ENCODE data around the gene BCKDHA.
"Not testable (repeated sequence)": the region's sequence is repeated elsewhere in the genome, so short reads cannot be mapped to it uniquely, and the experiment has no call there.

The BCKDHA gene

DNA sequence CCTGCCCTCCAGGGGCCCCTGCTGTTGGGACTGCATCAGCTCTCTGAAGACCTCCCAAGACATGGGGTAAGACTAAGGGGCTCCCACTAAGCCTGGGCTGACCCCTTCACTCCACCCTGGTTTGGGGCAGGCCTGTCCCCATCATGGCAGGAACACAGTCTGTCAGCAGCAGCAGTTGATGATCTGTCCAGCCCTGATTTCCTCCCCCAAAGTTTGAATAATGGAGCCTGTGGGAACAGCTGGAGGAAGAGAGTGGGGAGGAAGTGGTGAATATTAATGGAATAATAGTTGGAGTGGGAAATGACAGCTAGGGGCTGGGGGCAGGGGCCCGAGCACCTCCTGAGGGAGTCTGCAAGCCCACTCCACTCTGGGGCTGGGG is 30.9 kb downstream of the BCKDHA start:
- TF ChIP-seq CTCF (IDR thresholded peaks at IDR 0.05; ENCODE audit: control extremely low read depth, extremely low read depth, low read depth, missing control alignments) = no peak
- POLR2A ChIA-PET = interaction anchor here (0.7 kb wide), 1 partner anchor 147 kb away, joined by 3 read pairs; the partner anchor contains the start of gene CEACAM21
- no peak for DNase-seq (ENCODE audit: extremely low spot score)
- CTCF ChIA-PET = interaction anchor here (0.9 to 2.2 kb wide), 5 partner anchors 10 to 224 kb away, joined by 4 to 11 read pairs (median 7); partner anchors contain the start of gene DMAC2

DNA sequence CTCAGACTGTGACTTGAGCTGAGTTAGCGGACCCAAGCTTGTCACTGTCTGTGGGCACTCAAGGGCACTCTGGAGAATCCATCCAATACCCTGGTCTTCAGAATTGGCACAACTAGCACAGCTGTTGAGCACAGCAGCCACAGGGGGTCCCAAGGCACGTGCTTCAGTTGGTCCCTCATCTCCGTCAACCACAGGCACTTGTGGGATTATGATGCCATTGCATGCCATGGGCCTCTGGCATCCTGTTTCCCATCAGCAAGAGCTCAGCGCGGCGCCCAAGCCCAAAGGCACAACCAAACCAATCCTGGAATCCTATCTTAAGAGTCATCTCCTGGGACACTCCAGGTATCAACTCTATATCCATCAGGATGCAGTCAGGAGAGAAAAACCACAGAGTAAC is 33.3 kb downstream of the BCKDHA start:
- DNase-seq (ENCODE audit: extremely low spot score) = no peak
- CTCF ChIA-PET = interaction anchor here (1.1 to 4.2 kb wide), 6 partner anchors 9 to 139 kb away, joined by 3 to 19 read pairs (median 4); partner anchors contain the start of gene DMAC2
- POLR2A ChIA-PET = no interaction called here
- TF ChIP-seq CTCF (IDR thresholded peaks at IDR 0.05; ENCODE audit: control extremely low read depth, extremely low read depth, low read depth, missing control alignments) = no peak

GRCh38 chr19:41431426-41432386 is 34.1 kb downstream of the BCKDHA start:
- DNase-seq (ENCODE audit: extremely low spot score) = no peak
- CTCF ChIA-PET = interaction anchor here (0.9 to 4.2 kb wide), 7 partner anchors 8 to 139 kb away, joined by 3 to 19 read pairs (median 4); partner anchors contain the start of gene DMAC2
- peak; percentile 41 for TF ChIP-seq CTCF (IDR thresholded peaks at IDR 0.05; ENCODE audit: control extremely low read depth, extremely low read depth, low read depth, missing control alignments)
- POLR2A ChIA-PET = interaction anchor here (0.6 kb wide), 1 partner anchor 117 kb away, joined by 3 read pairs; no protein-coding TSS in a partner anchor

- ChIA-PET CTCF (interaction anchor here (4.2 kb wide), 1 partner anchor 16 kb away, joined by 19 read pairs; no protein-coding TSS in a partner anchor), POLR2A (no interaction called here)
- DNase-seq (ENCODE audit: extremely low spot score) = no peak
- no peak for TF ChIP-seq CTCF (IDR thresholded peaks at IDR 0.05; ENCODE audit: control extremely low read depth, extremely low read depth, low read depth, missing control alignments)
Measured at GRCh38 chr19:41433171-41433570, 35.6 kb downstream of the BCKDHA start.

DNA sequence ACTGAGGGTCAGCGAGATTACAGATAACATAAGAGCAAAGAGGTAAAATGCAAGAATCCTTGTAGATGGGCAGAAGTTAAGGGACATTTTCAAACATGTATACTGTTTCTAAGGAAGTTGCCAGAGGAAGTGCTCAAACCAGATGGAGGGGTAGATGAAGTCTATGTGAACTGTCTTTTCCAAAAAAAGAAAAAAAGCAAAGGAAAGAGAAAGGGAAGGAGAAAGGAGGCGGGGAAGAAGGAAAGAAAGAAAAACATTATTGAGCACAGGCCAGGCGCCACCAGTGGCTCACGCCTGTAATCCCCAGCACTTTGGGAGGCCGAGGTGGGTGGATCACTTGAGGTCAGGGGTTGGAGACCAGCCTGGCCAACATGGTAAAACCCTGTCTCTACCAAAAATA is 36.8 kb downstream of the BCKDHA start:
- POLR2A ChIA-PET = interaction anchor here (0.7 kb wide), 1 partner anchor 23 kb away, joined by 4 read pairs; no protein-coding TSS in a partner anchor
- CTCF ChIA-PET = interaction anchor here (4.2 kb wide), 1 partner anchor 15 kb away, joined by 19 read pairs; no protein-coding TSS in a partner anchor
- TF ChIP-seq CTCF (IDR thresholded peaks at IDR 0.05; ENCODE audit: control extremely low read depth, extremely low read depth, low read depth, missing control alignments) = no peak
- no peak for DNase-seq (ENCODE audit: extremely low spot score)

DNA sequence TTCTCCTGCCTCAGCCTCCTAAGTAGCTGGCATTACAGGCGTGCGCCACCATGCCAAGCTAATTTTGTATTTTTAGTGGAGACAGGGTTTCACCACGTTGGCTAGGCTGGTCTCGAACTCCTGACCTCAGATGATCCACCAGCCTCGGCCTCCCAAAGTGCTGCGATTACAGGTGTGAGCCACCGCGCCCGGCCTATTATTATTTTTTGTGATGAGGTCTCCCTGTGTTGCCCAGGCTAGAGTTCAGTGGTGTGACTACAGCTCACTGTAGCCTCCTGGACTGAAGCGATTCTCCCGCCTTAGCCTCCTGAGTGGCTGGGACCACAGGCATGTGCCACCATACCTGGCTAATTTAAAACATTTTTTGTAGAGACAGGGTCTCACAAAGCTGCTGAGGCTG is 37.8 kb downstream of the BCKDHA start:
- ChIA-PET CTCF (interaction anchor here (1.2 to 3.5 kb wide), 3 partner anchors 14 to 128 kb away, joined by 3 to 27 read pairs (median 3); no protein-coding TSS in a partner anchor), POLR2A (interaction anchor here (0.6 kb wide), 1 partner anchor 65 kb away, joined by 3 read pairs; no protein-coding TSS in a partner anchor)
- not testable (repeated sequence) for DNase-seq (ENCODE audit: extremely low spot score)
